ENCODE data around the gene ZNF697.
A peak's percentile ranks its signal among the peaks of the same experiment; 100 is the strongest.

The ZNF697 gene

DNA sequence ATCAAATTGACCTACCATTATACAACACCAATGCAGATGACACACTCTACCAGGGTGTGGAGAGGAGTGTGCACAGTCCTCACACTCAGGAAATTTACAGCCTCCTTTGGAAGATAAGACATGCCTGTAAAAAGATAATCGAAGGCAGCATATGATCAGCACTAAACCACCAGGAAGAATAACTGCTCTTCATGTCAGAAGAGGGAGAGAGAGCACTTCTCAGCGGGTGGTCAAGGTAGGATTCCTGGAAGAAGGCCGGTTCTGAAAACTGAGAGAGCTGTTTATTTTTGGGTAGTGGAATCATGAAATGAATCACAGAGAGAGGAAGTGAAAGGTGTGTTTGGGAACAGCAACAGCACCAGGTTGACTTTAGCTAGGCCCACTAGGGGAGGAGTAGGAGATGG, 14.0 kb upstream of the ZNF697 start:
- DNase-seq (ENCODE audit: low spot score), result no peak

DNA sequence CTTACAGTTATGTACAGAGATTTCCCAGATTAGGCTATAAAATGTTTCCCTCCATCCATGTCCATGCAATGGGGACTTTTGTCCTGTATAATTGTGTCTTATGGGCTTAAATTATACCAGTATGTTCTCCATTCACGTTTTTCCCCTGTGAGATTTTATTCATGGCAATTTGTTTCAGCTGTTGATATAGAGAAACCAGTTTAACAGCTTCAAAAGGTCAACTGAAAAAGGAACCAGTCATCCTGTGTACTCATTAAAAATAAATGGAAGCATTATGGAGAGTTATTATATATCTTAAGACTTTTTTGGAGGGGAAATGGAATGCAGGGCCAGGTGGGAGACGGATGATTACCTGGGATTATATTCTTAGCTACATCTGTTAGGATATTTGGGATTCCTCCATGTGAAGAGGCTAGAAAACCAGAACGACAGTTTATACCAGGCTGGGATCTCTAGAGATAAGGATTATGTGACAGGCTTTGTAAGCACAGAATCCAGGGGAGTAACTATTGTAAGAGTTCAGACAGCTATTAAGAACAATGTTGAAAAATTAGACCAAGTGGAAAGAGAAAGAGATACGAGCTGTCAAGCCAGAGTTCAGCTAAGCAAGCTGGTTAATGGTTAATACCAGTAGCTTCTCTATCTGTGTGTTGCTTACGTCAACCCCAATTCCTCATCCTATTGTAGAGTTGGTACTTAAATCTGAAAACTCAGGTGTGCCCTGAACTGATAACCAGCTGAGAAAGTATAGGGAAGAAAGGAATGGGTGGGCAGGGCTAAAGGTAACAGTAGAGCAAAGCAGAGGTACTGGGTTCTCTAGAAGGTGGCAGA, 12.4 kb upstream of the ZNF697 start:
- DNase-seq (ENCODE audit: low spot score), result no peak

DNA sequence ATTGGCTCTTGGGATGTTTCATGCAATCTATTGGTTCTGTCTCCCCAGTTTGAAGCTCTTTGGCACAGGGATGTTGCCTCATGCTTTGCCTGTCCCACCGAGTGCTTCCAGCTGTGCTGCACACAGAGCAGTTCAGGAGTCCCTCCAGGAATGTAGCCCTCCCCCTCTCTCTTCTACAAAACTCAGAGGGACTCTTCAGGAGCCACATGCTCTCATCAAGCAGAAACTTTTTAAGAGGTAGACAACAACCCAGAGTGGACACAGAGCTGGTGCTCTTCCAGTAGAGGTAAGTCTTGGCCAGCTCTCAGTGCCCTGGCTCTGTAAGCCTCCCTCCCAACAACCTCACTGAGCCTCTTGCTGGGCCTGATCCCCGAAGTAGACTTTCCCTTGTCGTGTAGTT, 11.6 kb upstream of the ZNF697 start:
- DNase-seq (ENCODE audit: low spot score), result no peak

DNA sequence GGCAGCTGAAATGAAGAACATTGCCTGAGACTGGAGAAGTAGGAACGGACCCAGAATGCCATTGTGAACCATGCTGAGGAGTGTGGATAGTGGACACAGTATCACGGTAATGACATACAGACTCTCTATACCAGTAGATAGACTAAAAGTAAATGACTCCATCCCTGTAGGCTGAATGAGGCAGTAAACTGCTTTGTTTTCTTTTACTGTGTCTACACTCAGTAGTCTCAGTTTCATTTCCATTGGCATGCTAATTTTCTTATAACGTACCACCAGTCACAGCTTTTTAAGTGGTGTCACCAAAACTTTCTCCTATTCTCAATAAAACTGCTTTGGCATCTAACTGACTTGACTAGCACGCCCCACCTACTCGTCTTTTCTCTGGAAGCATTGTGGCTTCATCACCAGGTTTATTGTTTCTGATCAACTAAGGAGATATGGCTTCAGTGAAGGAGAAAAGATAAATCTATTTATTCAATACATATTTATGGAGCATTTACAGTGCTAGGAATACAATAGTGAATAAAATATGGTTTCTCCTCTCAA, 8.4 kb upstream of the ZNF697 start:
- DNase-seq (ENCODE audit: low spot score), result no peak

DNA sequence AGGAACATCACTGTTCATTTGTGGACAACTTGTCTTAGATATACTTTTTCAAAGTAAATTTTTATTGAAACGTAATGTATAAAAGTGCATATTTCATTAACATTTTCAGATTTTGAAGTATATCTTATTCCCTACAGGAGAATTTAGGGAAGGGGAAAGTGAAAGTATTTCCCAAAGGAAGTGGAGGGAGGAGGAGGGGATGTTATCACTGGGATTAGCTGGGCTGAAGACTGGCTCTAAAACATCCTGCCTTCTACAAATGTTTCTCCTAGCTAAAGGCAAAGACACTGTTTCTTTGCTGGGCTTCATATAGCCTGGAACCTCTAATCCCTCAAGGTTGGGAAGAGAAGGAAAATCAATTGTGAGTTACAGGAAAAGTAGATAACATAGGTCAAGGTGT, 7.1 kb upstream of the ZNF697 start:
- no peak for DNase-seq (ENCODE audit: low spot score)

DNA sequence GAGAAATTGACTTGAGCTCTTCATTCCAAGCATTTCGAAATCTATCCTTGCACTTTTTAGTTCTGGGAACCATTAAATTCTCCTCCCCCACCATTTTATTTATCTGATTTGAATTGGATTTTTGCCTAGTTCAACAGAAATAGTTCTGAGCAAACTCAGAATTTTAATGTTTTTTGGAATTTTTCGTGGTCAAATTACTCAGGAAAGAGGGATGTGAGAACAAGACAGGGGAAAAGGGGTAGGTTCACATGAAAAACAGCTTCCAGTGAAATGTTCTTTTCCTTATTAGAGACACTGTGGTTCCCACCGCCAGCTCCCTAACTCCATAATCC, 5.7 kb upstream of the ZNF697 start:
- DNase-seq (ENCODE audit: low spot score), result no peak

DNA sequence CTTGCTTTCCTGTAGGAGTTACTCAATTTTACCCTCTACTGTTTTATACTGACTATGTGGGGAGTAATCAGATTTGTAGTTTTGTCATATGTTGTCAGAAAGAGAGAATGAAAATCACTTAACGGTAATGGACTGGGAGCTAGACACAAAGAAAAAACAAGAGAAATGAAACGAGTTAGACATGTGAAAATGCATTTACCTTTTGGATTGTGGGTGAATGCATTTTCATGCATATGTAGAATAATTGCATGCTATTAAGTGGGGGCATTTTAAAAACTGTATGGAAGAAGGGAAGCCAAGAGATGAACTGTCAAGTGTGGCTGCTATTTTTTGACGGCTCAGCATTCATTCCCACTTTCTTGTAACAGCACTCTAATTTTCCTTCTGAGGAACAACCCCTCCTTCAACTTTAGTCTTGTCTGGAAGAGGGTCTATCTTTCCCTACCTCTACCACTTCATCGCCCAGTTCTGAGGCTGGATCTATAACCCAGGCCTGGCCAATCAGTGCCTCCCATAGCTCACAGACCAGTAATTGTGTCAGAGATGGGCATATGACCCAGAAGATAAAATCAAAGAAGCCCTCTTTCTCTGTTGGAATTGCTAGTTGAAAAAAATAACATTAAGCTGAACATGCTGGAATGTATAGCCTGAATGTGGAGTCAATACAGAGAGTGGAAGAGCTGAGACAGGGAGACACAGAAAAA, 5.2 kb upstream of the ZNF697 start:
- DNase-seq (ENCODE audit: low spot score), result no peak

DNA sequence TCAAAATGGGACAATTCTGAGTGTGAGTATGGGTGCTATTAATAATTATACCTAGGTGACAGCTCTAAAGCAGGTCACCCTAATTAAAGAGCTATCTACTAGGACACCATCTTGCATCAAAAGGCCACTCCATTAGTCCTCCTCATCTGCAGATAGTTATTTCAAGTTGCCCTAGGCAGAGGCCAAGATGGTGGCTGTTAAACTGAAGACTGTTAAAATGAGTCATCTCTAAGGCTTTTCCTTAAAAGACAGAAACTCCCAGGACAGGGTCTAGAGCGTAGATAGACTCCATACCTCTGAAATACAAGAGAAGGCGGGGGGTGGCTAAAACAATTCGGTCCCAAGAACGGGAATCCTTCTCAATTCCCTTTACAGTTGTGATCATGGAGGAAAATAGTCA, 4.5 kb upstream of the ZNF697 start:
- DNase-seq (ENCODE audit: low spot score), result no peak

DNA sequence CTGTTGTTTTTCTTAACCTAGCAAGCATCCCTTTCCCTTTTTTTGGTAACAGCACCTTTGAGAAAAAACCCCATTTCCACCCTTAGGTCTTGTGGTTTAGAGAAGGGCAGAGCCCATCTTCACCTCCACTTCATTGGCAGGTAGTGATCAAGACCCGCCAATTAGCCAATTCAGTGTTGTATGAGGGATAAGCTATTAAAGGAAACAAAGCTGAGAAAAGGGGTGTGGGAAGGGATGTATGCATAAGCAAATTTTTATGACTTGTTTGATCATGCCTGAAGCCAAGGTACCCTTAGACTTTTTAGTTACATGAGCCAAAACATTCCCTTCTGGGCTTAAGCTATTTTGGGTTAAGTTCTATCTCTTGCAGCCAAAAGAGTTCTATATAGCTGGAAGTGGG, 3.6 kb upstream of the ZNF697 start:
- DNase-seq (ENCODE audit: low spot score), result no peak

DNA sequence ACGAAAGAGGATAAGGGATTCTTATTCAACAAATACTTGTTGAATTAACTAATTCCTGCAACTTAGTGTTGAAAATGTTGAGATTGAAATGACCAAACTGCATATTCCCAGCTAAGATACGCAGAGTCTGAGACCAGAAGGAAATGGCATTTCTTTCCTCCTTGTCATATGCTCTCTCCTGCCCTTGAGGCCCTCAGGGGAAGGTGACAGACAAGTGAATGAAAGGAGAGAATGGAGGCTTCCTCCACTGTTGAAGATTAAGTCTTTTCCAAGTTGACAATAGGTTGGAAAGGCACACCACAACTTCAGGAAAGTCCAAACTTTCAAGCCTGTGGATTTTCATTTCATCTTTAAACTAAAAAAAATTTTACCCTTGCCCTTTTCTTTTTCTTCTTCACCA, 3.1 kb upstream of the ZNF697 start:
- DNase-seq (ENCODE audit: low spot score), result no peak

DNA sequence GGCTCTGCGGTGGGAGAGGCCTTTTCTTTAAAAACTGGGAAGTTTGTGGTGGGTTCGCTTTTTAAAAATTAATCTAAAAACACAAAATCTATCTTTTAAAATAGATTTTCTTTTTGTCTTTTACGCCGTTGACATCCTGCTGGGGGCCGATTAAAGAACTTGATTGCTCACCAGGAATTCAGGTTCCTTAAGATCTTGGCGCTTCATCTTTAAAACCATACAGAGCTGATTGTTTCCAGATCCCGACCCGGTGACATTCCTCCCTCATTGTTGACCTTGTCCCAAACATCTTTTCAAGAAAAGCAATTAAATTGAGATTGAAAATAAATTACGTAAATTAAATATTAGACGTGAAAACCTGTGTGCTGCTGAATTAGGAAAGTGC, 546 bp upstream of the ZNF697 start:
- no peak for DNase-seq (ENCODE audit: low spot score)

DNA sequence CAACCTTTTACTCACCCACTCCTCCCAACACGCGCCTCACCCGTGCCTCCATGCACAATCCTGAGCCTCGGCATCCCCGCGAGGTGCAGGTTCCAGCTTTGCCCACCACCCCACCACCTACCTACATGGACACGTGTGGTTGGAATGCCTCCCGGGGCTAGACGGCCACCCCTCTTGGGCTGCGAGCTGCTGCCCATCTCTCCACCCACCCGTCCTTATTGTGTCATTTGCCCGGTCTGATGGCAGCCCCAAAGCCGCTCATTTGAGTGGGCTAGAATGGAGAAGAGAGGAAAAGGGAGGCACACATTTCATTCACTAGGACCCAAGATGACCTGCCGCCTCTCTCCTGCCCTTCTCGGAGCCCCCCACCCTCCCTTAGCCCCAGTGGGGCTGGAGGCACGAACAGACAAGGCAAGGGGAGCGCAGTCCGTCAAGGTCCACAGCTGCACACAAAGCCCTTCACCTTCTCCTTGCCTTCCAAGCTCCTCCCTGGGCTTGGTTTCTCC, 785 bp downstream of the ZNF697 start:
- peak; percentile 42 for DNase-seq (ENCODE audit: low spot score)

DNA sequence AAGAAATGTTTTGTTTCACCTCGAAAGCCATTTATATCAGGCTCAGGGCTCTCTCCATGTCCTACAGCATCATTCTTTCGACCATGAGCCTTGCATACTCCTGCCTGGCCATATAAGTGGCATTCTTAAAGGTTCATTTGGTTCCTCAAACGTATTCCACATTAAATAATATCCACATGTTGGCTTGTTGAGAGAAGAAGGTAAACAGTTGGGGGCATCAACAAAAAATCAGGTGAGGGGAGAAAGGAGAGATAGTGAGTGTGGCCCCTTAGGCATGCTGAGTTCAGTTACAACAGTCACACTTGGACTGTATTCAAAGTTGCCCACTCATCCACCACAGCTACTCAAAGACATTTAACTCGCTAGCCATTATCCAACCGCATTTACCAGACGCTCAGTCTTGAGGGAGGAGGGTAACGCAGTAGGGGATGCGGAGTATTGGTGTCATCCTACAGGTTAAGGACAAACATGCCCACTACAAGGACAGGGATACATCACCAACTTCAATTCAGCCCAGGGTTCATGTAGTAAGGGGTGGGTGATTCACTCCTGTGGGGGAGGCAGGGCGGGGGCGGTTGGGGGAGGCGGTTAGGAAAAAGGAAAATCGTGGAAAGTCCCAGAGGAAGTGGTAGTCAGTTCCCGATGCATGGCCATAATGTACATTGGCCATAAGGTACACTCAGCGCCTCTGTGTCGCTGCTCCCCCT, 1.4 kb downstream of the ZNF697 start:
- no peak for DNase-seq (ENCODE audit: low spot score)

DNA sequence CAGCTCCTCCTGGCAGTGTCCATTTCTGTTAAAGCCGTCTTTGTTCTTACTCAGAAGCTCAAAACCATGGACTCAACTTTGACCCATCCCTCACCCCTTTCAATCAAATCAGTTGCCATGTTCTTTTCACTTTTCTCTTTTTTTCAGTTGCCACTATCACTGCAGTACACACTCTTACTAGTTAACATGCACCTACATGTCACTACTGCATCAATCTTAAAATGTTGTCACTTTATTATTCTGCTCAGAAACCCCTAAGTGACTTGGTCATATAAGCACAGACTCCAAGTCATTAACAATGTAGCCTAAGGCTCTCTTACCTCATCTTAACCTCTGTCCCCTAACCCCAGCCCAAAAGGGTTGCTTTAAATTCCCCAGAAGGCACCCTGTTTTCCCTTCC, 9.0 kb downstream of the ZNF697 start:
- no peak for DNase-seq (ENCODE audit: low spot score)

DNA sequence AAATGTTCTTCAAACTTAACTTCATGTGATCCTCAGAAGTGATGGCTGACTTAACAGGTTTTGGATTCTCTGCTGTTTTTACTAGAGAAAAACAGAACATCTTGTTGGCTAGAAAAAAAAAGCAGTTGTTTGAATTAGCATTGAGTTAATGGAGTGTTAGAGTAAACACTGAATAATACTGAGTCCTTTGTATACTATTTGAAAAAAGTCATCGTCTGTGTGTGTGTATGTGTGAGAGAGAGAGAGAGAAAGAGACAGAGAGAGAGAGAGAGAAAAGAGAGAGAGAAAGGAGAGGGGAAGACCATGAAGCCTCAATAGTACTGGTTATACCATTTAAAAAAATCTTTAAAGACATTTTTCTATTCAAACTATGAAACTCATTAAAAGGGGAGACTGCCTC, 10.4 kb downstream of the ZNF697 start:
- no peak for DNase-seq (ENCODE audit: low spot score)

DNA sequence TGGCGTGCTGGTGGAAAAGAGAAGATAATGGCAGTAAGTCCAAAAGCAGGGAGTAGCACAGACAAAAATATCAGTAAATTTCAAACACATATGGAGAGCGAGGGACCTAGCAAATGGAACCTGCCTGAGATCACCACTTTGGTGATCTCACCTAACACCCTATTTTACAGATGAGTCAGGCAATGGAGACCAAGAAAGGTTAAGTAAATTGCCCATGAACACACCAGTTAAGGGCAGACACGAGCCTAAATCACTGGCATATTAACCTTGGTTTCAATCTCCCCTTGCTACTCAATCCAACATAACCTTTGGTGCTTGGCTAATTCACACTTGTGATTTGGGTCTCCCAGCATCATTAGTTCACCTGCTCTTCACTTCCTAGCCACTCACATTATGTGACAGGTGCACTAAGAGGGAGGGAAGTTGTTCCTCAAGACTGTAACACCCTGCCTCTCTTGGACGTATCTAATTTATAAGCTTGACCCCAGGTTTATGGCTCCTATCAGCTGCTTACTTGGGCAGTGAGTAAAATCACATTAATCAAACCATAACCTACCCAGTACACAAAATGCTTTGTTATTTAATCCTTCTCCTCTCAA, 11.5 kb downstream of the ZNF697 start:
- no peak for DNase-seq (ENCODE audit: low spot score)

DNA sequence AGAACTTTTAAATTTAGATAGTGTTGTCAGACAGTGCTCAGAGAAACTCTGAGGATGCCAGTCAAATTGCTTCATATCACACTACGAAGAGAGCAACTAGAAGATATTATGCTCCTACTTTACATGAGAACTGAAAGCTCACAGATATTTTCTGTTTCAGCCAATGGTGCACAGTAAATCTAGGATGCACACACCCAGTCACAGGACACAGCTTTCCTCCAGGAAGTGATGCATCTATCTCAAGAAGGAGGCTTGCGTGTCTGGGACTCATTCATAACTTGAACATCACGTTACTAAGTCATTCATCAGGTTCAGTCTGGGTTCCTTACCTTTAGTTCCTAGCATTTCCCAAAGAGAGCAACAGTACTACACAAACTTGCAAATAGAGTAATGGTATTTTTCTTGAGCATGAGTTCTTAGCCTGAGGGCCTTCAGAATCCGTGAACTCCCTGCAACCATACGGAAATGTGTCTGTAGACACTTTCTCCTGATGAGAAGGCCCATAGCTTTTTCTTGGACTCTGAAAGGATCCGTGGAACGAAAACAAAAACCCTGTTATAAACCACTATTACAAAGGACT, 12.2 kb downstream of the ZNF697 start:
- DNase-seq (ENCODE audit: low spot score), result no peak

DNA sequence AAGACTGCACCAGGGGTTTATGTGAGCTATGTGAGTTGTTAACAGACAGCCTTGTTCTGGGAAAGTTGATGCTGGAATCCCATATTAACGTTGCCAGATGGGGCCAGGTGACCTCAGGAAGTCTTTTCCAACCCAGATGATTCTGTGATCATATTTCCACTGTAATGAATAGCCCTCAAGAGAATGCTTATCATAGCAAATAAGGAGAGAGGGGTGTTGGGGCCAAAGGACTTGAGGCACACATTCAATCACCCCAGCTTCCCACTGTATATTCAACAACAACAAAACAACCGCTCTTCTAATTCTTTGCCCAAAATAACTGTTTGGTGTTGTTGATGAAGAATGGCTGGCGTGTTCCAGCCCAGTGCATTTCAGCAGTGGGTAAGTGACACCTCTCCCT, 14.1 kb downstream of the ZNF697 start:
- no peak for DNase-seq (ENCODE audit: low spot score)

DNA sequence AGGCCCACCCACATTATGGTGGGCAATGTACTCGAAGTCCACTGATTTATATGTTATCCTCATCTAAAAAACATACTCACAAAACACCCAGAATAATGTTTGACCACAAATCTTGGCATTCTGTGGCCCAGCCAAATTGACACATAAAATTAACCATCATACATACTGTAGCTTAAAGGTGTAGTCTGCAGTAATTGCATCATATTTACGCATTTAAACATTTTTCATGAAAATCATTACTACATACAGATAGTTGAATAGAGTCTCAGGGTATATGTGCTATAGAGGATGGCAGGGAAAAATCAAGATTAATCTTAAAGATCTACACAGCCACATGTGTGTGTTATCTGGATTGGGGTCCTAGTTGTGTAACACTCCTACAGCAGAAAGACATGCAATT, 14.5 kb downstream of the ZNF697 start:
- no peak for DNase-seq (ENCODE audit: low spot score)

DNA sequence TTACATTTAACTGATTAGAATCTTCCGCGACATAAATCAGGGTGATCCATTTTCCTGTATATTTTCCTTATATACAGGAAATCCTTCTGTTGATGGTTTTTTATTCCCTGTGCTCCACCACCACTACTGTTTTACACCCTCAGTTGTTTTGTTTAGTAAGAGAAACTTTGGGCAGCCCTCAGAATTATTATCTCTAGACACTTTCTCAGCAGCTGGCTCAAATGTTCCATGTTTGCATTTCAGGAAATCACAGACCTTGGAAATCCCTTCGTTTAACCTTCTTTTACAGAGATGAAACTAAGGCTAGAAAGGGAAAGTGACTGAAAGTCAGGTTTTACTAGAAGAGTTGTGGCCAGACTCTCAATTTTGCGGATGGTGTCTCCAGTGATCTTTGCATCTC, 15.2 kb downstream of the ZNF697 start:
- no peak for DNase-seq (ENCODE audit: low spot score)

DNA sequence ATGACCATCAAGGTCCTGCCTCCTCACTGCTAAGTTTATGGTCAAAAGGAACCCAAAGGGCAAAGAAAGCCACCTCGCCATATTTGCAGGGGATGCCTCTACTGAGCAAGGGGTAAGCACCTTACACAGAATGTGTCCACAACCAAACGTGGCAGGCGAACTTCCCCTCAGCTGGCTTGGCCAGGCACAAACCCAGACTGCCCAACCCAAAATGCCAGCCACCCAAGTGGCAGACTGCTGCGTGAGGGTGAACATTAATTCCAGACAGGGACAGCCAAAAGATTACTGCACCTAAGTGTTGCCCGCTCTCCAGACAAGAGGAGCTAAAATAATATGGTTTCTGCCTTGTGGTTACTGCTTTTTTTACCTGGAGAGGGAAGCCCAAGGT, 16.0 kb downstream of the ZNF697 start:
- DNase-seq (ENCODE audit: low spot score), result no peak

DNA sequence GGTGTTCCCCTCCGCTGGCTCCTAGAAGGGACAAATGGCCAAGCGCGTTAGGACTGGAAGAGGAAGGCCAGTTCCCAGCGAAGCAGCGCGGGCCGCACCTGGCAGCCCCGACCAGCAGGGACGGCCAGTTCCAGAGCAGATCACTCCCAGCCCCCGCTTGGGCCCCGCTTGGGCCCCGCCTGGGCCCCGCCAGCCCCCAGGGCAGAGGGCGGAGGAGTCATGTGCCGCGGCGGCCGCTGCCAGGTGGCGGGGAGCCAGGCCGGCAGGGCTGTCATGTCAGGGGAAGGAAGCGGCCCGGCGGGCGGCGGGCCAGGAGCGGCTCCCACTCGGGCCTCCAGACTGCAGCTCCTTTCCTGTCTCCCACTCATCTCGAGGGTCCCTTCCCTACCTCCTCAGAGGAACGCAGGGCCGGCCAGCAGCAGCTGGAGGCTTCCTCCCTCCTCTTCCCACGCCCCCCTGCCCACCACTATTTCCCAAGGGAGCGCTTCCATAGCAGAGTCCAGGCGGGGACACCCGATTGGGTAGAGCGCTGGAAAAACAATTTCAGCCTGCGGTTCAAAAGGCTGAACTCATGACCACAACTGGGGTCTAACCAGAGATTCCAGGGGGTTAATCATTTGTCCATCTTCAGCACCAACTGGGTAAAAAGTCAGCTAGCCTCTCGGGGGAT, 16.5 kb downstream of the ZNF697 start:
- DNase-seq (ENCODE audit: low spot score), result peak; percentile 42
